RWPE2 (cell line): ENCODE data around the gene IL15.

Source experiments
- ATAC-seq: fragments of 200-7000 bp; cut with Tn5 transposase; 3 replicates; pipeline ENCODE4 v1.9.1; 2021; ENCODE audit warnings: low read depth
- DNase-seq: peaks from one replicate; pipeline ENCODE4 v3.0.0-alpha.2; 2020; ENCODE audit warnings: low spot score
- H3K27ac ChIP-seq: fragments of 450-650 bp; 2 replicates; pipeline ENCODE4 v1.5.1; 2017; ENCODE audit warnings: mild to moderate bottlenecking; ENCODE audit not compliant: poor library complexity, severe bottlenecking
- H3K27me3 ChIP-seq: fragments of 250-450 bp; sonication (Bioruptor Pico); 2 replicates; pipeline ENCODE4 v1.5.1; 2021; ENCODE audit warnings: mild to moderate bottlenecking, moderate library complexity; ENCODE audit not compliant: insufficient read depth, poor library complexity, severe bottlenecking
- H3K36me3 ChIP-seq: fragments of 250-450 bp; sonication (Bioruptor Pico); 2 replicates; pipeline ENCODE4 v1.5.1; 2020; ENCODE audit warnings: low read depth, mild to moderate bottlenecking, moderate library complexity
- H3K4me1 ChIP-seq: fragments of 250-450 bp; sonication (Bioruptor Pico); 2 replicates; pipeline ENCODE4 v1.5.1; 2021; ENCODE audit warnings: mild to moderate bottlenecking, moderate library complexity; ENCODE audit not compliant: insufficient read depth, poor library complexity, severe bottlenecking
- H3K4me3 ChIP-seq: fragments of 250-450 bp; sonication (Bioruptor Pico); 2 replicates; pipeline ENCODE4 v1.5.1; 2021; ENCODE audit warnings: mild to moderate bottlenecking, moderate library complexity; ENCODE audit not compliant: severe bottlenecking
- H3K9me3 ChIP-seq: fragments of 250-450 bp; sonication (Bioruptor Pico); 2 replicates; pipeline ENCODE4 v1.5.1; 2021; ENCODE audit warnings: mild to moderate bottlenecking, moderate library complexity; ENCODE audit not compliant: severe bottlenecking
- TF ChIP-seq, protein P1 (sequence below): fragments of 450-650 bp; IDR thresholded peaks from one replicate; pipeline ENCODE4 v1.5.1; 2017; ENCODE audit warnings: mild to moderate bottlenecking, moderate library complexity; ENCODE audit not compliant: poor library complexity, severe bottlenecking

The IL15 gene

DNA sequence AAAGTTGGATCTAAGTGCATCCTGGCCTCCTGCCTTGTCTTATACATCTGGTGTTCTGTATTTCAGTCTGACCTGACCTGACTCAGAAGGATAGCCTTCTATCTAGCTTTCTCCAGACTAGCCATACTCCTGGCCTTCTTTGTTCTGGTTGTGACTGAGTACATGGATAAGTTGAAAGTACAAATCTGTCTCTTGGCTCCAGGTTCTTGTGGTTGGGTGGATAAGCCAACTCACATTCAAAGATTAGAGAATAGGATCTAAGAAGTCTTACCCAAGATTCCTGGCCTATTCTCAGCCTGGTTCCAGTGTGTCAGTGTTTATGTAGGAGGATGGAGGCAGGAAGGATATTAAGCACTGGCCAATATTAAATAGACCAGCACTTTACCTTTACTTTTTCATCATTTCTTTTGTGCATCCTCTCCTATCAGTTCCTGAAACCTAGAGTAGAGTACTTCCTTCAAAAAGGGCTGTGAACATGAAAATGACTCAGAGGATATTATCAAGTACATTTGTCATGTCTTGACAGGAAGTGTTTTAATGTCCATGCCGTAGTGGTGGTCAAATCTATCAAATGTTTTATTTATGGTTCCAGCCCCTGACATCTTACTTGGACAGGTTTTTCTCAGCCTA lies 123.5 kb downstream of the IL15 start:
- no peaks in the 10 kb centered on the region for H3K36me3 ChIP-seq
- TF ChIP-seq, protein P1, sequence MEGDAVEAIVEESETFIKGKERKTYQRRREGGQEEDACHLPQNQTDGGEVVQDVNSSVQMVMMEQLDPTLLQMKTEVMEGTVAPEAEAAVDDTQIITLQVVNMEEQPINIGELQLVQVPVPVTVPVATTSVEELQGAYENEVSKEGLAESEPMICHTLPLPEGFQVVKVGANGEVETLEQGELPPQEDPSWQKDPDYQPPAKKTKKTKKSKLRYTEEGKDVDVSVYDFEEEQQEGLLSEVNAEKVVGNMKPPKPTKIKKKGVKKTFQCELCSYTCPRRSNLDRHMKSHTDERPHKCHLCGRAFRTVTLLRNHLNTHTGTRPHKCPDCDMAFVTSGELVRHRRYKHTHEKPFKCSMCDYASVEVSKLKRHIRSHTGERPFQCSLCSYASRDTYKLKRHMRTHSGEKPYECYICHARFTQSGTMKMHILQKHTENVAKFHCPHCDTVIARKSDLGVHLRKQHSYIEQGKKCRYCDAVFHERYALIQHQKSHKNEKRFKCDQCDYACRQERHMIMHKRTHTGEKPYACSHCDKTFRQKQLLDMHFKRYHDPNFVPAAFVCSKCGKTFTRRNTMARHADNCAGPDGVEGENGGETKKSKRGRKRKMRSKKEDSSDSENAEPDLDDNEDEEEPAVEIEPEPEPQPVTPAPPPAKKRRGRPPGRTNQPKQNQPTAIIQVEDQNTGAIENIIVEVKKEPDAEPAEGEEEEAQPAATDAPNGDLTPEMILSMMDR: no peak
- ATAC-seq: peak; percentile 55; the same call in 2 of the 3 replicates

DNA sequence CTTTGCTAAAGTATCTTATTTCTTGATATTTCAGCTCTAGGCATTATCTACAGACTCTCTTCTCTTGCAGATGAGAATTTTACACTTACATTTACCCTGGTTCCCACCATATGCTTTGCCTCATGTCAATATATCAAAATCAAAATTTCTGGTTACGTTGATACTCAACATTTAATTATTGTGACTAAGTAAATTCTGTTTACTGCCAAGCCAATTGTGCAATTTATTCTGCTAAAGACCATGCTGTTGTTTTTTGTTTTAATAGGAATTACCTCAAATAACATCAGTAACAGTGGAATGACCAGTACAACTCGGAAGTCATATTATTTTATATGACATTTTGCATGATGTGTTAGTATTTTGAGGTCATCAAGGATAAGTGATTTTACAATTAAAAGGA lies 125.5 kb downstream of the IL15 start:
- TF ChIP-seq, protein P1: no peak
- no peak for ATAC-seq

More for the DNA sequence above, 123.5 kb downstream of the IL15 start:
- no peak overlapping the region for H3K27ac ChIP-seq
- no peak overlapping the region for H3K4me3 ChIP-seq
- peaks cover 4% of the 10 kb centered on the region for H3K4me1 ChIP-seq
- no peaks in the 10 kb centered on the region for H3K9me3 ChIP-seq
- H3K27me3 ChIP-seq: no peaks in the 10 kb centered on the region
- no peak for DNase-seq

DNA sequence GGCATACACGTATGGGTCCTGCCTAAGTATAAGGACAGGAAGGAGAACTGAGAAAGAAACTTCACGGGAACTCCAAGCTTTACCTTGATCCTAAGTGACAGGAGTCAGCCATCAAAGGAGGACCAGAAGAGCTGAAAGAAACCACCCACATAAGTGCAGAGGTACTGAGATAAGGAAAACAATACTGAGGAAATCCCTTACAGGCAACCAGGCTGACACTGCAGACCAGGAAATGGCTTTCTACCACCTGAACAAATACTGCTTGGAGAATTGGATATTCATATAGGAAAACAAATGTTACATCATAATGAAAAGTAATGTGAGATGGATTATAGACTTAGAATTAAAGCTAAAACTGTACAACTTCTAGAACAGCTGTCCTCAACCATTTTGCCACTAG lies 127.0 kb downstream of the IL15 start:
- DNase-seq (no peak), ATAC-seq (0 out of 3 replicates have a peak, but pooled peaks have one; percentile 23)
- no peaks in the 10 kb centered on the region for H3K36me3 ChIP-seq
- TF ChIP-seq, protein P1: no peak
- H3K4me1 ChIP-seq: peaks cover 4% of the 10 kb centered on the region
- H3K4me3 ChIP-seq: no peak overlapping the region
- H3K9me3 ChIP-seq: no peaks in the 10 kb centered on the region
- H3K27me3 ChIP-seq: no peaks in the 10 kb centered on the region
- H3K27ac ChIP-seq: no peak overlapping the region

More for the DNA sequence above, 125.5 kb downstream of the IL15 start:
- no peaks in the 10 kb centered on the region for H3K9me3 ChIP-seq
- no peaks in the 10 kb centered on the region for H3K36me3 ChIP-seq
- H3K27ac ChIP-seq: no peak overlapping the region
- no peak overlapping the region for H3K4me3 ChIP-seq
- peaks cover 4% of the 10 kb centered on the region for H3K4me1 ChIP-seq
- DNase-seq: no peak
- no peaks in the 10 kb centered on the region for H3K27me3 ChIP-seq

DNA sequence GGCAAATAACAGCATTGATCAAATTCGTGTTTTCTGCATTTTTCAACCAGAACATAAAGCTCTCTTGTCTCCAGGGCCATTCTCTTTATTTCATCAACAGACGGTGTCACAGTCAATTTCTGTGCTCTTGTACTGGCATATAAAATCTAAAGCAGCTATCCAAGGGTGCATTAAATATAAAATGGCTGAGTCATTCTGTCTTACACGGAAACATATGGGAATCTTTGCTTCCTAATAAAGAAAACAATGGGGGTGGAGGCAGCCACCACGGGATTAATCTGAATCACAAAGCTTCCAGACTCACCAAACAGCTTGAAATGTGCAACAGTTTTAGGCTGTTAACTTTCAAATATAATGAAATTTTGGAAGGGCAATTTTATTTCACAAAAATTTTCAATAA lies 132.6 kb downstream of the IL15 start:
- peak; percentile 48; the same call in 1 of the 3 replicates for ATAC-seq
- Histone ChIP-seq H3K4me3 (no peak overlapping the region), H3K27ac (no peak overlapping the region), H3K4me1 (no peaks in the 10 kb centered on the region), H3K9me3 (no peaks in the 10 kb centered on the region), H3K27me3 (no peaks in the 10 kb centered on the region), H3K36me3 (no peaks in the 10 kb centered on the region)
- TF ChIP-seq, protein P1: no peak
- DNase-seq: no peak
